Muscle layer of duodenum (tissue), 2 donors: ENCODE data around the gene TSC22D2.
A peak's percentile ranks its signal among the peaks of the same experiment; 100 is the strongest.

Experiments
- H3K27ac ChIP-seq: one replicate; pipeline ENCODE4 v1.7.0; 2013; ENCODE audit warnings: mild to moderate bottlenecking, low read length
- H3K27me3 ChIP-seq: one replicate; pipeline ENCODE4 v1.7.0; 2013; ENCODE audit warnings: low read depth, mild to moderate bottlenecking, control low read depth, low read length
- H3K36me3 ChIP-seq, 2 donors: one replicate each; pipeline ENCODE4 v1.7.0; 2013; ENCODE audit warnings: low read length in 2 of 2, control low read depth in 1 of 2, mild to moderate bottlenecking in 1 of 2; ENCODE audit not compliant: insufficient read depth in 2 of 2, control insufficient read depth in 1 of 2
- H3K4me1 ChIP-seq, 2 donors: one replicate each; pipeline ENCODE4 v1.7.0; 2013; ENCODE audit warnings: low read length in 2 of 2, mild to moderate bottlenecking in 2 of 2, control low read depth in 1 of 2, moderate library complexity in 1 of 2; ENCODE audit not compliant: insufficient read depth in 2 of 2, control insufficient read depth in 1 of 2
- H3K4me3 ChIP-seq, 2 donors: one replicate each; pipeline ENCODE4 v1.7.0; 2013; ENCODE audit warnings: low read length in 2 of 2, low read depth in 1 of 2, mild to moderate bottlenecking in 1 of 2
- H3K9me3 ChIP-seq, 2 donors: one replicate each; pipeline ENCODE4 v1.7.0; 2013; ENCODE audit warnings: low read length in 2 of 2, control low read depth in 1 of 2, mild to moderate bottlenecking in 1 of 2; ENCODE audit not compliant: control insufficient read depth in 1 of 2
- donor health status: healthy.

Gene TSC22D2

GRCh38 chr3:150434234-150434633 lies 26.1 kb downstream of the TSC22D2 start:
- H3K9me3 ChIP-seq = no peaks in the 10 kb centered on the region
- H3K4me3 ChIP-seq = no peak overlapping the region
- H3K27ac ChIP-seq = no peak overlapping the region
- no peaks in the 10 kb centered on the region for H3K36me3 ChIP-seq
- H3K27me3 ChIP-seq = no peaks in the 10 kb centered on the region
- peaks cover 0 to 16% of the 10 kb centered on the region in 2 donors for H3K4me1 ChIP-seq

- Histone ChIP-seq H3K36me3 (no peaks in the 10 kb centered on the region), H3K9me3 (no peaks in the 10 kb centered on the region), H3K27ac (no peak overlapping the region), H3K27me3 (no peaks in the 10 kb centered on the region), H3K4me1 (peaks cover 0 to 23% of the 10 kb centered on the region in 2 donors), H3K4me3 (no peak overlapping the region)
Measured at GRCh38 chr3:150436161-150436560, 28.1 kb downstream of the TSC22D2 start.

- Histone ChIP-seq H3K4me1 (peaks cover 0 to 11% of the 10 kb centered on the region in 2 donors), H3K27me3 (no peaks in the 10 kb centered on the region), H3K4me3 (no peak overlapping the region), H3K9me3 (no peaks in the 10 kb centered on the region), H3K36me3 (no peaks in the 10 kb centered on the region), H3K27ac (no peak overlapping the region)
Measured at GRCh38 chr3:150439657-150440056, 31.6 kb downstream of the TSC22D2 start.

GRCh38 chr3:150443331-150443741 lies 35.2 kb downstream of the TSC22D2 start:
- Histone ChIP-seq H3K4me1 (peaks cover 0 to 31% of the 10 kb centered on the region in 2 donors), H3K9me3 (no peaks in the 10 kb centered on the region), H3K36me3 (no peaks in the 10 kb centered on the region), H3K27me3 (no peaks in the 10 kb centered on the region), H3K4me3 (no peak overlapping the region), H3K27ac (no peak overlapping the region)

- Histone ChIP-seq H3K27ac (no peak overlapping the region), H3K36me3 (no peaks in the 10 kb centered on the region), H3K27me3 (no peaks in the 10 kb centered on the region), H3K9me3 (no peaks in the 10 kb centered on the region), H3K4me3 (no peak overlapping the region), H3K4me1 (peaks cover 0 to 33% of the 10 kb centered on the region in 2 donors)
Measured at GRCh38 chr3:150444371-150444770, 36.3 kb downstream of the TSC22D2 start.

- peaks cover 5 to 44% of the 10 kb centered on the region in 2 donors for H3K4me1 ChIP-seq
- no peaks in the 10 kb centered on the region for H3K36me3 ChIP-seq
- no peaks in the 10 kb centered on the region for H3K9me3 ChIP-seq
- H3K27me3 ChIP-seq = no peaks in the 10 kb centered on the region
- H3K4me3 ChIP-seq = no peak overlapping the region
- peak overlapping the region; percentile 3 for H3K27ac ChIP-seq
Measured at GRCh38 chr3:150446470-150446977, 38.4 kb downstream of the TSC22D2 start.

GRCh38 chr3:150447084-150447483 lies 39.0 kb downstream of the TSC22D2 start:
- Histone ChIP-seq H3K4me3 (no peak overlapping the region), H3K27me3 (no peaks in the 10 kb centered on the region), H3K9me3 (no peaks in the 10 kb centered on the region), H3K36me3 (no peaks in the 10 kb centered on the region), H3K27ac (peak overlapping the region; percentile 3), H3K4me1 (peaks cover 5 to 44% of the 10 kb centered on the region in 2 donors)

- H3K27me3 ChIP-seq = no peaks in the 10 kb centered on the region
- peaks cover 5 to 44% of the 10 kb centered on the region in 2 donors for H3K4me1 ChIP-seq
- no peaks in the 10 kb centered on the region for H3K9me3 ChIP-seq
- H3K27ac ChIP-seq = peak overlapping the region; percentile 34
- no peaks in the 10 kb centered on the region for H3K36me3 ChIP-seq
- H3K4me3 ChIP-seq = no peak overlapping the region
Measured at GRCh38 chr3:150447631-150448465, 39.8 kb downstream of the TSC22D2 start.

GRCh38 chr3:150449169-150449721 lies 41.1 kb downstream of the TSC22D2 start:
- Histone ChIP-seq H3K27me3 (no peaks in the 10 kb centered on the region), H3K9me3 (no peaks in the 10 kb centered on the region), H3K4me3 (no peak overlapping the region), H3K36me3 (no peaks in the 10 kb centered on the region), H3K4me1 (peaks cover 5 to 44% of the 10 kb centered on the region in 2 donors), H3K27ac (no peak overlapping the region)

GRCh38 chr3:150450916-150451315 lies 42.8 kb downstream of the TSC22D2 start:
- Histone ChIP-seq H3K36me3 (no peaks in the 10 kb centered on the region), H3K4me3 (no peak overlapping the region), H3K4me1 (peaks cover 5 to 44% of the 10 kb centered on the region in 2 donors), H3K9me3 (no peaks in the 10 kb centered on the region), H3K27me3 (no peaks in the 10 kb centered on the region), H3K27ac (peak overlapping the region; percentile 34)

GRCh38 chr3:150451329-150452048 lies 43.4 kb downstream of the TSC22D2 start:
- Histone ChIP-seq H3K4me3 (no peak overlapping the region), H3K4me1 (peaks cover 5 to 41% of the 10 kb centered on the region in 2 donors), H3K36me3 (no peaks in the 10 kb centered on the region), H3K9me3 (no peaks in the 10 kb centered on the region), H3K27me3 (no peaks in the 10 kb centered on the region), H3K27ac (no peak overlapping the region)
